Lower leg skin (tissue), 4 donors: ENCODE data around the gene KIAA0930. TPM values are rescaled to one million over a fixed set of nuclear protein-coding genes. Genes with fewer than 3 reads are reported as not detected.

Experiments
- DNase-seq, 2 donors: peaks; one replicate each; pipeline ENCODE4 v3.0.0-alpha.2; 2019; ENCODE audit warnings: low spot score in 2 of 2
- H3K4me3 ChIP-seq: fragments of 200-600 bp; sonication (generic); 2 replicates; pipeline ENCODE4 v1.5.1; 2017; ENCODE audit warnings: mild to moderate bottlenecking, low read depth; ENCODE audit not compliant: poor library complexity, severe bottlenecking
- CTCF ChIP-seq, 3 donors: fragments of 450-650 bp; IDR thresholded peaks; one replicate each; pipeline ENCODE4 v1.5.1; 2016; ENCODE audit warnings: antibody characterized with exemption in 3 of 3, mild to moderate bottlenecking in 3 of 3, moderate library complexity in 2 of 3
- POLR2A ChIP-seq, 2 donors: fragments of 450-650 bp; IDR thresholded peaks; one replicate each; pipeline ENCODE4 v1.6.1; 2016 to 2017; ENCODE audit warnings: antibody characterized with exemption in 2 of 2, mild to moderate bottlenecking in 1 of 2, moderate library complexity in 1 of 2
- WGBS, 2 donors: methylation state at CpG; one replicate each; pipeline ENCODE4 v1.1.5; 2018; 5-methylcytosine and 5-hydroxymethylcytosine counted together
- intact Hi-C: fragments of 100-400 bp; cut with DNase I; formaldehyde crosslinking; loops from one replicate; pipeline ENCODE4 v1.15.0; 2023; ENCODE audit warnings: low total_unique reads
- total RNA-seq, 4 donors: library from RNA; depleted of rRNA; stranded (reverse); fragments of >200 nt; gene quantifications; one replicate each; pipeline ENCODE4 v1.1.0, GENCODE V29; 2016

KIAA0930 gene
- total RNA-seq, 4 donors from 2014 or later = 47.6 to 143 (median 96.8) TPM

GRCh38 chr22:45207981-45208664 lies 32.6 kb downstream of the KIAA0930 start:
- WGBS, 2 donors = 78 to 81% methylated on average over 22 to 23 of the region's 24 CpGs
- DNase-seq = no peak
- TF ChIP-seq POLR2A (IDR thresholded peaks at IDR 0.05) (no peak), CTCF (IDR thresholded peaks at IDR 0.05) (no peak)
- intact Hi-C loops = no loop called here
- no peak overlapping the region for H3K4me3 ChIP-seq

- TF ChIP-seq CTCF (IDR thresholded peaks at IDR 0.05) (no peak), POLR2A (IDR thresholded peaks at IDR 0.05) (no peak)
- DNase-seq = peak in 1 of 2 donors; percentile 83
- 94 to 98% methylated on average over 8 to 9 of the region's 13 CpGs for WGBS, 2 donors
Observed at GRCh38 chr22:45207533-45207932, 33.2 kb downstream of the KIAA0930 start.

GRCh38 chr22:45206233-45206632 lies 34.5 kb downstream of the KIAA0930 start:
- intact Hi-C loops = no loop called here
- TF ChIP-seq POLR2A (IDR thresholded peaks at IDR 0.05) = no peak
- no peak for TF ChIP-seq CTCF (IDR thresholded peaks at IDR 0.05)
- no peak overlapping the region for H3K4me3 ChIP-seq
- WGBS, 2 donors = 90 to 94% methylated on average over 6 of the region's 6 CpGs
- no peak for DNase-seq

More at GRCh38 chr22:45207533-45207932, 33.2 kb downstream of the KIAA0930 start:
- H3K4me3 ChIP-seq = no peak overlapping the region
- intact Hi-C loops = no loop called here

- TF ChIP-seq CTCF (IDR thresholded peaks at IDR 0.05) (no peak), POLR2A (IDR thresholded peaks at IDR 0.05) (no peak)
- WGBS, 2 donors = 84 to 85% methylated on average over 15 to 20 of the region's 20 CpGs
- intact Hi-C loops = no loop called here
- no peak overlapping the region for H3K4me3 ChIP-seq
- no peak for DNase-seq
Observed at GRCh38 chr22:45205276-45205925, 35.3 kb downstream of the KIAA0930 start.

GRCh38 chr22:45204819-45205218 lies 35.9 kb downstream of the KIAA0930 start:
- TF ChIP-seq POLR2A (IDR thresholded peaks at IDR 0.05) (no peak), CTCF (IDR thresholded peaks at IDR 0.05) (no peak)
- no peak overlapping the region for H3K4me3 ChIP-seq
- 88 to 89% methylated on average over 14 of the region's 14 CpGs for WGBS, 2 donors
- intact Hi-C loops = no loop called here
- no peak for DNase-seq
